HPDE6-E6E7 (cell line): ENCODE measurements around the gene ROGDI.

Experiments
- DNase-seq: peaks from one replicate; pipeline ENCODE4 v3.0.0; 2011; ENCODE audit warnings: missing footprints; ENCODE audit errors: extremely low spot score

The ROGDI gene

DNA sequence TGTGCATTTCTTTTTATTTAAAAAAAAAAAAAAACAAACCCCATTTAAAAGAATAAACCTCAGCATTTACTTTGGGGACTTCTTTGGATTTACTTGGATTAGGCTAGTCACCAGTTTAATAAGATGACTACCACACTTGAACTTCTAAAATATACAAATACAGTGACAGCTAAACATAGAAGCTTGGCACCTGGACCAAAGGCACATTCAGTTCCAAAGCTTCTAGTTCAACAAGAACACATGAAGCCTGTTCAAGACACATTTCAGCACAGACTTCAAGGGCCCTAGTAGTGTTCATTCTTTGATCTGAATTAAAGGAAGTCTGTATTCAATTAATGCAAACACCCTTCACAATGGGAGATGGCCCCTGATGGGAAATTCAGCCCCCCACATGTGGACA, 11.6 kb upstream of the ROGDI start:
- DNase-seq, result no peak

DNA sequence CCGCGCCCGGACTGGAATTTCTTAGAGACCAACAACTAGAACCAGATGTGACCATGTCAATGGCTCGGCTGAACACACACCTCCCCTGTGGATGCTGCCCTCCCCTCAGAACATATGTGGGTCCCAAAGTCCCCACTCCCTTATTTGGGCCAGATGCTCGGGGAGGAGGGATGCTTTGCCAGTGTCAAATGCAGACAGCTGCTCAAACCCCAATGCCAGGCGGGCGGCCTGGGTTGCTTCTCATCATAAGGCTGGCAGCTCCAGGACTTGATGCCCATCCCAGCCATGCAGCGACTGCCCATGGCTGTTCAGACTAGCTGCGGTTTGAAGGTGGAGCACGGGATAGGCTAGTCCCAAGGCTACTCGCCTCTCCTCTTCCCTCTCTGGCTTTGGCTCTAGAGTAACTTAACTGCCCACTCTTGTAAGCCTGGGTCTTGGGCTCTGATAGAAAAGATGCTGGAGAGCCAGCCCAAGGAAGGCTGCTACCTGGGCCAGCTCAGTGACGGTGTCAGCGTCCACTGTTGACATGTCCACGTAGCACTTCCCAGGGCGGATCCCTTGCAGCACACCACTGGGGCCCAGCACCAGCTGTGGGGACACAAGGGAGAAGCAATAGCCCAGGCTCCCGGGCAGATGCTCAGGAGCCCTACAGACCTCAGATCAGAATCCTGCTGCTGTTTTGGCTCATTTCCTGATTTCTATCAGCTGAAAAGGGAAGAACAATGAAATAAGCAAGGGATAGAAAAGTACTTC, 11.0 kb upstream of the ROGDI start:
- DNase-seq, result no peak

DNA sequence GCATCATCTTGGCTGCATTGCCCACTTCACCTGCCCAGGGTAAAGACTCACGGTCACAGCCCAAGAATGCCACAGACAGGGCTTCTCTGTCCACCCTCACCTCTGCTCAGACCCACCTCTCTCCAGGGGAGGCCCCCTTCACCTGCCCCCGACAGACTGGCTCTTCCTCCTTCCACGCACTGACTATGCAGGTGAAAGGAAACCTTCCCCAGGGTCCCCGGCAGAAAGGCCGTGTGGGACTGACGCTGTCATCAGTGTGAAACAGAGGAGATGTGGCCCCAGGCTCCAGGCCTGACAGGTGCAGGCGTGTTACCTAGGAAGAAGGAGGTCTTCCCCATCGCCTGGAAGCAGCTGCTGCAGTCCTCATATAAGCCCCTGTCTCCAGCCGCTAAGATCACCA, 9.3 kb upstream of the ROGDI start:
- no peak for DNase-seq

DNA sequence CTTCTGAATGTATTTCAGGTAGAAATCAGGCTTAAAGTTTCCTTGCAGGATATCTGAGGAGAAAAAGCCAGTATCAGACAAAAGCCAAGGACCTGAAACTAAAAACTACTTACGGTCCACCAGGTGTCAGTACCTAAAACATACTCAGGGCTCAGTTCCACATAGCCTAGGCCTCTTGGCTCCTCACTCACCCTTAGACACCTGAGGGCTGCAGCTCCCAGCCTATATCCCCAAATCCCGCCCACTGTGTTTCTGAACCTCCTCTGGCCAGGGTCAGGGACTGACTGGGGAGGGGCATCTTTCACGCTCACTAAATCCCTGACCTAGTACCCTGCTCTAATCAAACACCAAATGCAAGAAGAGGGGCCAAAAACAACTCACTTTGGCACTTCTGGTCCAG, 8.8 kb upstream of the ROGDI start:
- no peak for DNase-seq

DNA sequence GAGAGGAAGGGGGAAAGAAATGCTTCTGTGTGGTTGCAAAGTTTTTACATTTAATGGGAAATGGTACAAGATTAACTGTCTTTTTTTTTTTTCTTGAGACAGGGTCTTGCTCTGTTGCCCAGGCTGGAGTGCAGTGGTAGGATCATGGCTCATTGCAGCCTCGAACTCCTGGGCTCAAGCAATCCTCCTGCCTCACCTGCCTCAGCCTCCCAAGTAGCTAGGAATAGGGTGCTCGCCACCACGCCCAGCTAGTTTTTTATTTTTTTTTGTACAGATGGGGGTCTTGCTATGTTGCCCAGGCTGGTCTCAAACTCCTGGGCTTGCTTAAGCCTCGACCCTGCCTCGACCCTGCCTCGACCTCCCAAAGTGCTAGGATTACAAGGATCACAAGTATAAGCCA, 3.8 kb upstream of the ROGDI start:
- no peak for DNase-seq

DNA sequence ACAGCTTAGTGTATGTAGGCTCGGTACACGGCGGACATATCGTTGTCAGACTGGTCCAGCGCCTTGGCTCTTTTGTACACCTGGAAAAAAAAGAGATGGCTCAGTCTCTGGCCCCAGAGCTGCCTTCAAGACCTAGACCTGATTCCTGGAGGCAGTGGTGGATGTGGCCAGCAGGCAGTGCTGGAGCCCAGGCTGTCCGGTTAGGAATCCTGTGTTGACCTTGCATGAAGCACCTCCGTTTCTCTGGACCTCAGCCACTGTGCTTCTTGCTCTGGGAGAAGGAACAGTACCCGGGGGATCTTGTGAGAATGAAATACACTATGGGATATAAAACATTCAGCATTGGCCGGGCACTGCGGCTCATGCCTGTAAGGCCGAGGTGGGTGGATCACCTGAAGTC, 2.8 kb upstream of the ROGDI start:
- DNase-seq, result no peak

DNA sequence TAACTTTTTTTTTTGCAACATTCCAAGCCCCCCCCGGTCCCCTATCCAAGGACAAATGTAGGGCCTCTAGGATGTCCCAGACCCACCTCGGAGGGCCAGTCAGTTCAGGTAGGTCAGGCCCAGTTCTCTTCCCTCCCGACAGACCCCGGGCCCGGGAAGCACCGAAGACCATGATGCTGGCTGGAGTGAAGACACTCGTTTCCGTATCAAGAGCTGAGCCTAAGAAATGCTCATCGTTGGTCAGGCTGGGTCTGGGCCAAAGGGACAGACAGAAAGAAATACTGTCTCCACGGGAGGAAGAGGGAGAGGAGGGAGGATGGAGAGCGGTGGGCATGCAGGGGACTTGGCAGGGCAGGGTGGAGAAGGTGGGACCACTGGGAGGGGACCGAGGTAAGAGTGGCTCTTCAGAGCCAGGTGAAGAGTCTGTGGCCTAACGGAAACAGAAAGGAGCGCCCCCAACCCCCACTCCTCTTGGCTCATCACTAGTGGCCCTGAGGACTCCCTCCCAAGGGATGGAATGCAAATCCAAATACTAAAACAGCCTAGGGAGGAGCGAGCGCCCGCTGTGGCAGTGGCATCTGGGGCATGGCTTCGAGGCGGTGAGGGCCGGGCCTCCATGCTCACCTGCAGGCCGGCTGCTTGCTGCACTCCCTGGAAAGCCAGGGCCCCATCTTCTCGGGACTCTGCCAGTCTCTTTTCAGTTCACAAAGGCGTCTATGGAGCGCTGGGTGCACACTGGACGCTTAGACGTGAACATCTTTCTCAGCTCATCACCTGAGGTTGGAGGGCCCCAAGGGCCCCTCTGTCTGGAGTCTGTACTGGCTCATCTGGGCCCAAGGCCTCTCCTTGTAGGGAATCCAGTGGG, 1.7 kb upstream of the ROGDI start:
- DNase-seq, result no peak

DNA sequence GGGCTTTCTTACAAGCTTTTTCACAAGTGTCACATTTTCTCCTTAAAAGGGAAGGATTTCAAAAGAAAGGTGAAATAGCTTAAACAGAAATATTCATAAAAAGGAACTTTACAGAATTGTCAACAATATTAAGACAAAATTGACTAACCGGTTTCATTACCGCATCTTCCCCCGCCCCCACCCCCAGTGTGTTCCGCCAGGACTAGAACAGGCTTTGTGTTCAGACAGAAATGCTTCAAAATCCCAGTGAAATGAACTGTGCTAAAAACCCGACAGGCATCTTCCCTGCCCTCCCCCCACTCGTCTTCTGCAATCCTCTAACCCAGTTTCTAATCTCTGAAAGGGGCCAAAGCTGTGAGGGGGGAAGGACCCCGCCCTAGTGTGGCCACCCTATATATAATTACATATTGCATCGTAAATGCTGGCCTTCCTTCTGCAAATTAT, 990 bp upstream of the ROGDI start:
- no peak for DNase-seq

DNA sequence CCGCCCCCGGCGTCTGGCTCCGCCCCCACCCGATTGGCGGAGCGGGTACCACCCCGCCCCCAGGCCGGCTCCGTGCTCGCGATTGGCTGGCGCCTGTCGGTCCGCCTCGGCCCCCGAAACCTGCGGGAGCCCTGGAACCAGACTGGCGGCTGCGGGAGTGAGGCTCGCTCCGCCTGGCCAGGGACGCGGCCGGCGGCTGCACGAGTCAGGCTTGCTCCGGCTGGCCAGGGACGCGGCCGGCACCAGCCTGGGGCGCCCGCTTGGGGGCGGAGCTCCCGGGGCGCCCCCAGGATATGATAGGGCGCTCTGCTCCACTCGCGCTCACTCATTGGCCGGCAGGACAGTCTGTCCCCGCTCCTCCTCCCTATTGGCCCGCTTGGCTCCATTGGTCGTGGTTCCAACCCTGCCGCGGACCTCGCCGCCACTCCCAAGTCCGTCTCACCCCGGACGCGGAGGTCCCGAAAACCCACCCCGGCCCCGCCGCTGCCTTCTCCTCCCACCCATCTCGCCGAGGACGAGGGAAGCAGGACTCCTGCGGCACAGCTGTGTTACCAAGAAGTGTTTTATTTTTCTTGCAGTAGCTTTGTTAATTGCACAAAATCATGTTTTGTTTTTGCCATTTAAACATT, 340 bp upstream of the ROGDI start:
- DNase-seq, result peak; percentile 98

DNA sequence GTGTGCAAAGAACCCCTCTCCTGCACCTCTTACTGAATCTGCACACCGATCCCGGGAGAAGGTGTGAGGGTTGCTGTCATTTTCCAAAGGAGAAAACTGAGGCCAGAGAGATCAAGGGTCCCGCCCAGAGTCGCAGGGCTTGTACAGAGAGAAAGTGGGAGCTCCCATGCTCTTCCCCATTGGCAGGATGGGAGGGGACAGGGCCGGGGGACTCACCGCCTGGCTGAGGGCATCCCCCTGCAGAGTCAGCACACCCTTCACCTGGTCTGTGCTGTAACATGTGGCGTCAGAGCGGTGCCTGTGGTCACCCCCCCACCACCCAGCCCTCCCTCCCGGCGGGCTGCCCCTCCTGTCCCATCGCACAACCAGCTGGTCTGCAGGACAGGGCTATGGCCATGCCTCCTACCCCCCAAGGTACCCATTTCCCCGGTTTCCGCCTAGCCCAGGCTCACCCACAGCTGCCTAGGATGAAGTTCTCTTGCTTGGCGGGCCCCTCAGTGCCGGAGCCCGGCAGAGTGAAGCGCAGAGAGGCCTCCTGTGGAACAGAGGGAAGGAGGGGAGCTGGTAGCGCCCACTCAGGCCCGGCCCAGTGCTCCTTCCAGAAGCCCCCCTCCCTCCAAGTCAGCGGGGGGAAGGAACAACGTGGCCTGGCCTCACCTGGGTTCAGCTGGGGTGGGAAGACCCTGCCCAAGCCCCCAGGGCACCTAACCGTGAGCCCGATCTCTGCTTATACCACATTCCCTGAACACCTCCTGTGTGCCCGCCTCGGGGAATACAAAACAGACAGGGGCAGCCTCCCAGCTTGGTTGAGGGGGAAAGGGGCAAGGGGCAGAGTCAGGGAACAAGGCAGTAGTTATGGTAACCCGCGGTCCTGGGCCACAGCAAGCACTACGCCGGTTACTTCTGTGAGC, 1.1 kb downstream of the ROGDI start:
- no peak for DNase-seq

DNA sequence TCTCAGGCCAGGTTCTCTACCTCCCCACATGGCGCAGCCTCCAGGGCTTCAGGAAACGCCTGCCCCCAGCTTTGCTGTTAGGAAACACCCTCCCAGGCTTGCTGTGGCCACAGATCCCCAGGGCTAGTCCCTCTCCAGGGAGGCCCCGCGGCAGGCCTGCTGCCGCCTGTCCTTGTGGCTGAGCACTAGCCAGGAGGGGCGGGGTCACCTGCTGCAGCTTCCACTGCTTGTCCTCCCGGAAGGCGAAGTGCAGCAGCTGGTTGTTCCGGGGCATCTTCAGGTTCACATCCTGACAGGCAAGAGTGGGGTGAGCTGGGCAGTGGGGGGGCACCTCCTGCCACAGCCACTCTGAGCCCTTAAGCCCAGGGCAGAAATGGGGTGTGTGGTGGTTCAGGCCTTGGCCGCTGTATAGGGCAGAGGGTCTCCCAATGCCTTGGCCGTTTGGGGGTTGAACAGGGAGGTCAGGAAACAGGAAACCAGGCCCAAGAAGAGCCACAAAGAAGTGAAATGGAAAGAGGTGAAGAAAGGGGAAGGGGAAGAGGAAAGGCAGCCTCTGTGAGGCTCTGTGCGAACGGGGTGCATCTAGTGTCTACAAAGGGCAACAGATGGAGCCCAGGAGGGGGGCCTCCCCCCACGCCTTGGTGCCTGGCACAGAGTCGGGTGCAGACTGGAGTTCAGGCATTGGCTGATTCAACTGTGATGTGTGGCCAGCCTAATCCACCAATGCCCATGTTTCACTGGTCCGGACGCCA, 2.0 kb downstream of the ROGDI start:
- peak; percentile 47 for DNase-seq

DNA sequence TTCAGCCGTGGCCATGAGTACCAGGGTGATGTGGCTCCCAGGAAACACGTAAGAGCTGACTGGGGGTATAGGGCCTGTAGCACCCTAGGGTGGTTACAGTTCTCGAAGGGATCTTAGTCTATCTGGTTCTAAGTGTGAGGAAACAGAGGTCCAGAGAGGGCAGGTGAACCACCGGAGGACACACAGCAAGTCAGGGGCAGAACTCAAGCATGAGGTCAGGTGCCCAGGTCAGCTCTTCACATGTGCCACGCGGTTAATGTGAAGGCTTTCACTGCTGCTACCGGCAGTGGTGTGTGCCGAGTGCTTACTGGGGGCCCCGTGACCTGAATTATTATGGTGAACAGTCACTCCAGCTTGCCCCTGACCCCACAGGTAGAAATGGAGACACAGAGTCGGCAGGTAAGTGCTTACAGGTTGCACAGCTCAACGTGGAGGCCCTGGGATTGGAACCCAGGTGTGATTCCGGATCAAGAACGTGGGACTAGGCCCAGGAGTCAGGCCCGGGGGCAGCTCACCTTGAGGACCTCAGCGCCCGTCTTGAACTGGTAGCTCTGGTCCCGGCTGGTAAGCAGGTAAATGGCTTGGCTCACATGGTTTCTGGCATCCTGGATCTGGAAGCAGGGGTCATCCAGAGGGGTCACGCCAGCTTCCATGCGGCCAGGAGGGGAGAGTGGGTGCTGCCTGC, 3.1 kb downstream of the ROGDI start:
- no peak for DNase-seq

DNA sequence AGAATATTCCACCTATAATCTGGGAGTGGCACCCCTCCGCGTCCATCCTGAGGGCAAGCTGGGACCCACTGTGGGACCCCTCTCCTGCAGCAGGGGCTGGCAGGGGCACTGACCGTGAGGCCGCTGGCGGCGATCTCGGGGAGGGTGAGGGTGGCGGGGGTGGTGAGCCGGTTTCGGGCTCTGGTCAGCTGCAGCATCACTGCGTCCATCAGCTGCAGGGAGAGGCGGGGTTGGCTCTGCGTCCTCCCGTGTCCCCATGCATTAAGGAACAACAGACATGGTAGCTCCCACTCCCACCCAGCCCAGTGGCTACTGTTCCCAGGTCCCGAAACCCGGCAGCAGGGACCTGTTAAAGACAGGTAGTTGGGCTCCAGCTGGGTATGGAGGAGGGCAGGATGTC, 4.0 kb downstream of the ROGDI start:
- DNase-seq, result no peak

DNA sequence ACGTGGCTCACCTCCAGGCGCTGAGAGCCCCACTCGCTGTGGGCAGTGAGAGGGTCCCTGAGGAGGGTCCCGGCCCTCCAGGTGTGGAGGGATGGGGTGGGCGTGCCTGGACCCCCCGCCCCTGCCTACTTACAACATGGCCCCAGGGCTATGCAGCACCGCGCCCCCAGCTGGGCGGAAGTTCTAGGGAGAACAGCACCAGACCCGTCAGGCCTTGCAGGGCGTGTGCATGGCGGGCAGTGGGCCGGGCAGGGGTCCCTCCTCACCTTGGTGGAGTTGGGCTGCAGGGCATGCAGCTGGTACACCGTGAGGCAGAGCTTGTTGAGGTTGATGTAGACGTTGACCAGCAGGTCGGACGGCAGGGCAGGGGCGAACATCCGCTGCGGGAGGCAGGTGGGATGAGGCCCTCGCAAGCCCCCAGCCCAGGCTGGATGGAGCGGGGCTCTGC, 4.6 kb downstream of the ROGDI start:
- DNase-seq, result no peak

DNA sequence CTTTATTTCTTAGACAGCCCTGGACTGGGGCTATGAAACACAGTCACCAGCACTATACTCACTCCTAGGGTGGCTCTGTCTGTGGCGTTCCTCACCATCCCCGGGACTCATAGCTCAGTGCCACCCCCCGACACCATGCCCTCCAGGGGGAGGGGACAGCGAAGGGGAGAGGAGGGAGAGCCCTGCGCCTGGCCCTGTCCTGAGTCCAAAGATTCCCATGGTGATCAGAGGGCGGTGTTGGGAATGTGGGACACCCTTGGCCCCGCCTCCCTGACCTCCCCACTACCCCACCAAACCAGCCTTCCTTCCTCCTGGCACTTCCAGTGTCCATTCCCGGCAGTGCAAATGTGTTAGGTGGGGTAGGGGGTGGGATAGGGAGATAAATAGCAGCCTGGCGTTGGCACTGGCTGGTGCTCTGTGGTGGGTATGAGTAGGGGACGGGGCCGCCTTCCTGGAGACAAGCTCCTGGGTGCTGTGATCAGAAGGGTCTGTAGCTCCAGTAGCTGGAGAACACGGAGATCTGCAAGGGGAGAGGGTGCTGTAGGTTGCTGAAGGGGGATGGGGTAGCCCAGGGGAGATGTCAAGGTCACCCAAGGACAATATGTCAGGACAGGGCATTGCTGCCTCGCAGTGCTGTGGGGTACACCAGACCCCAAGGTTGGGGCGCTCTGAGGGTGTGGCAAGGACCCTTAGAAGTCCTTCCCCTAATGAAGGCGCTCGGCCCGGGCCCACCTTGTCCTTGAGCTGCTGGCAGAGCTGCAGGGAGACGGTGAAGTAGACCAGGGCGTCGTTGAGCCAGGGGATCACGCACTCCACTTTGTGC, 5.2 kb downstream of the ROGDI start:
- DNase-seq, result no peak

DNA sequence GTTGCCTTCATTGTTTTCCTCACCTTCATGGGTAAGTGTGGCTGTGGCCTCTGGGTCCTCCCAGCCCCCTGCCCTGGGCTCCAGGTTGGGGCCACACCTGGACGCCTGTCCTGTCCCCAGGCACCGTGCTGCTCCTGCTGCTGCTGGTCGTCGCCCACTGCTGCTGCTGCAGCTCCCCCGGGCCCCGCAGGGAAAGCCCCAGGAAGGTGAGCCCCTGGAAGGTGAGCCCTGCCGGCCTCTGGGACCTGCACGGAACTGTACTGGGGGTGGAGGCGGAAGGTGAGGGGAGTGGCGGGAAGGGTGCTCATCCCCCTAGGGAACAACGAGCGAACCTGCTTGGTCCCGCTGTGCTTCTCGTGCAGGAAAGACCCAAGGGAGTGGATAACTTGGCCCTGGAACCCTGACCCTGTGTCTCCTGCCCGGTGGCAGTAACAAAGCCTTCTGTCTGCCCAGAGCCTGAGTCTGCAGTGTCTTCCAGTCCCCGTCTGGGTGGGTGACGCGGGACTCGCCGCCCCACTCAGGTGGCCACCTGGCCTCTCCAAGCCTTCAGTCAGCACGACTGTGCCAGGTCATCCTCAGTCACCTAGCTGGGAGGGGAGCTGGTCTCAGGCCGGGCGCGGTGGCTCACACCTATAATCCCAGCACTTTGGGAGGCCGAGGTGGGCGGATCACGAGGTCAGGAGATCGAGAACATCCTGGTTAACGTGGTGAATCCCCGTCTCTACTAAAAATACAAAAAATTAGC, 6.4 kb downstream of the ROGDI start:
- DNase-seq, result no peak

DNA sequence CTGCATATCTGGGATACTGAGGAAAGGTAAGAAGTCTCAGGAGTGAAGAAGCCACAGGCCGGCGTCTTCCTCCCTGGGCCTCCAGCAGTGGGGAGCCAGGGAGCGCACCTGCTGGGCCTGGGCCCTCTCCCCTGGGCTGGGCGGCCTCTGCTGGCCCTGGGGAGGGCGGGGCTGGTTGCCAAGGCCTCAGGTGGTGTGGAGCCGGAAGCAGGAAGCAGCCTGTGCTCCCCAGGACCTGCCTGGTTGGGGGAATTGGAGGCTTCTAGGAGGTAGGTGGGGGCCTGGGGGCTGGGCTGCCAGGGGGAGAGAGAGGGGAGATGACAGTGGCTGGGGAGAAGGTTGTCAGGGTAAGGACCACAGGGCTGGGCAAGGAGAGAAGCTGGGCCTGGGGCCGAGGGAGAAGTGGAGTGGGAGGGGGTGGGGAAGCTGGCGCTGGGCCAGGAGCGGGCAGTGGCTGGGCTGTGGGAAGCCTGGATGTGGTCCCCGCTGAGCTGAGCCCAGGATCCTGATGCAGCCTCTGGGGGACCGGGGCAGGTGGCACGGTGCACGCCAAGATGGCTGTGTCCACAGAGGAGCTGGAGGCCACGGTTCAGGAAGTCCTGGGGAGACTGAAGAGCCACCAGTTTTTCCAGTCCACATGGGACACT, 7.1 kb downstream of the ROGDI start, which contains the start of gene SMIM22:
SMIM22 (plus strand) TSS at position 189 of the 647 bp plus-strand sequence; CDS start at position 555, 366 bp downstream.
- DNase-seq, result no peak

DNA sequence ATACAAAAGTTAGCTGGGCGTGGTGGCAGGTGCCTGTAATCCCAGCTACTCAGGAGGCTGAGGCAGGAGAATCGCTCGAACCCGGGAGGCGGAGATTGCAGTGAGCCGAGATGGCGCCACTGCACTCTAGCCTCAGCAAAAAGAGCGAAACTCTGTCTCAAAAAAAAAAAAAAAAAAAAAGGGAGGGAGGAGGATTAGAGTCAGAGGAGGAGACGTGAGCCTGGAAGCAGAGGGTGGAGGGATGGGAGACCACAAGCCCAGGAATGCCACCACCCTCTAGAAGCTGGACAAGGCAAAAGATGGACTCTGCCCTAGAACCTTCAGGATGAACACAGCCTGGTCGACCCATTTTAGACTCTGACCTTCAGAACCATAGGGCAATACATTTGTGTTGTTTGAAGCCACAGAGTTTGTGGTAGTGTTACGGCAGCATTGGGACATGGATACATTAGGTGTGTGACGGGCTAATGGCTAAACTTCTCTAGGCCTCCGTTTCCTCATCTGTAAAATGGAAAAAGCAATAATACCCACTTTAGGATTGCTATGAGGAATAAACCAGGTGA, 9.4 kb downstream of the ROGDI start:
- no peak for DNase-seq
